KMS-11 (cell line): ENCODE results near the gene PRDM12.

Source experiments
- H2AFZ ChIP-seq: fragments of 200-600 bp; sonication (generic); 2 replicates; pipeline ENCODE4 v1.6.1; 2016; ENCODE audit warnings: antibody characterized with exemption, mixed run types, low read depth
- H3K27ac ChIP-seq: fragments of 200-600 bp; sonication (generic); 2 replicates; pipeline ENCODE4 v1.6.1; 2016; ENCODE audit warnings: mild to moderate bottlenecking, mixed run types
- H3K27me3 ChIP-seq: fragments of 200-600 bp; sonication (generic); 2 replicates; pipeline ENCODE4 v1.6.1; 2017; ENCODE audit warnings: mild to moderate bottlenecking, low read depth, mixed run types, moderate library complexity; ENCODE audit not compliant: insufficient read depth
- H3K36me3 ChIP-seq: fragments of 200-600 bp; sonication (generic); 2 replicates; pipeline ENCODE4 v1.6.1; 2017; ENCODE audit warnings: mild to moderate bottlenecking, mixed run types; ENCODE audit not compliant: insufficient read depth
- H3K4me1 ChIP-seq: fragments of 200-600 bp; sonication (generic); 2 replicates; pipeline ENCODE4 v1.6.1; 2016; ENCODE audit warnings: mild to moderate bottlenecking, low read depth, mixed run types; ENCODE audit not compliant: poor library complexity, severe bottlenecking
- H3K4me2 ChIP-seq: fragments of 200-600 bp; sonication (generic); 2 replicates; pipeline ENCODE4 v1.7.0; 2016; ENCODE audit warnings: mild to moderate bottlenecking, mixed run types
- H3K4me3 ChIP-seq: fragments of 200-600 bp; sonication (generic); IDR thresholded peaks from 2 replicates; pipeline ENCODE4 v1.6.1; 2017; ENCODE audit warnings: low read depth, low read length, mixed read lengths; ENCODE audit not compliant: insufficient read depth
- H3K79me2 ChIP-seq: fragments of 200-600 bp; sonication (generic); 2 replicates; pipeline ENCODE4 v1.6.1; 2016; ENCODE audit warnings: low read depth, mixed run types; ENCODE audit not compliant: insufficient read depth
- H3K9ac ChIP-seq: fragments of 200-600 bp; sonication (generic); 2 replicates; pipeline ENCODE4 v1.6.1; 2016; ENCODE audit warnings: mild to moderate bottlenecking, mixed run types
- H4K20me1 ChIP-seq: fragments of 200-600 bp; sonication (generic); 2 replicates; pipeline ENCODE4 v1.6.1; 2016; ENCODE audit warnings: mild to moderate bottlenecking, mixed run types; ENCODE audit not compliant: insufficient read depth
- TF ChIP-seq, protein P1 (sequence below): fragments of 200-600 bp; sonication (generic); conservative IDR thresholded peaks from 2 replicates; pipeline ENCODE4 v1.6.1; 2017; ENCODE audit warnings: low read depth, mild to moderate bottlenecking, antibody characterized with exemption, low read length, moderate library complexity, mixed read lengths

The PRDM12 gene

DNA sequence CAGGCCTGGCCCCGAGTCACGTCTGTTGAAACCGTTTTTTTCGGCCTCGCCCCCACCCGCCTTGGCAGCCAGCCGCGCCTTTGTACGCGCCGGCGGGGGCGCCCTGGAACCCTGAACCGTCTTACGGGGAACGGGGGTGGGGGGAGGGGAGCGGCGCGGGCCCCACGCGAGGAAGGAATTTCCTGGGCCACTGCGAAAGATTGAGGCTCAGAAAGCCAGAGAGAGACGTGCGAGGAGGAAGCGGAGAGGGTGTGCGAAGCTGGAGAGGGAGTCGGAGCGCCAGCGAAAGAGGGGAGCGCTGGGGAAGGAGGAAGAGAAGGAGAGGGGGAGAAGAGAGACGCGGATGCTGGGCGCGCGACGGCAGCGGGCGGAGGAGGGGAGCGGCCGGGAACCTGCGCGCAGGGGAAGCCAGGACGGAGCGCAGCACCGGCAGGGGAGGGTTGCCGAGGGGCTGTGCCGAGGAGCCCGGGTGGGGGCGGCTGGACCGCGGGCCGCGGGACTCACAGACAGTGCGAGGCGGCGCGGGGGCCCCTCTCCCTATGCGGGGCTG is 4.6 kb upstream of the PRDM12 start:
- Histone ChIP-seq H3K27me3 (peaks cover 75% of the 10 kb centered on the region), H3K36me3 (no peaks in the 10 kb centered on the region), H2AFZ (no peak overlapping the region), H3K4me3 (no peak overlapping the region), H3K27ac (no peak overlapping the region), H3K9ac (no peak overlapping the region), H4K20me1 (no peaks in the 10 kb centered on the region), H3K4me1 (no peaks in the 10 kb centered on the region), H3K4me2 (no peak overlapping the region), H3K79me2 (no peaks in the 10 kb centered on the region)
- TF ChIP-seq, protein P1, sequence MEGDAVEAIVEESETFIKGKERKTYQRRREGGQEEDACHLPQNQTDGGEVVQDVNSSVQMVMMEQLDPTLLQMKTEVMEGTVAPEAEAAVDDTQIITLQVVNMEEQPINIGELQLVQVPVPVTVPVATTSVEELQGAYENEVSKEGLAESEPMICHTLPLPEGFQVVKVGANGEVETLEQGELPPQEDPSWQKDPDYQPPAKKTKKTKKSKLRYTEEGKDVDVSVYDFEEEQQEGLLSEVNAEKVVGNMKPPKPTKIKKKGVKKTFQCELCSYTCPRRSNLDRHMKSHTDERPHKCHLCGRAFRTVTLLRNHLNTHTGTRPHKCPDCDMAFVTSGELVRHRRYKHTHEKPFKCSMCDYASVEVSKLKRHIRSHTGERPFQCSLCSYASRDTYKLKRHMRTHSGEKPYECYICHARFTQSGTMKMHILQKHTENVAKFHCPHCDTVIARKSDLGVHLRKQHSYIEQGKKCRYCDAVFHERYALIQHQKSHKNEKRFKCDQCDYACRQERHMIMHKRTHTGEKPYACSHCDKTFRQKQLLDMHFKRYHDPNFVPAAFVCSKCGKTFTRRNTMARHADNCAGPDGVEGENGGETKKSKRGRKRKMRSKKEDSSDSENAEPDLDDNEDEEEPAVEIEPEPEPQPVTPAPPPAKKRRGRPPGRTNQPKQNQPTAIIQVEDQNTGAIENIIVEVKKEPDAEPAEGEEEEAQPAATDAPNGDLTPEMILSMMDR, result no peak

DNA sequence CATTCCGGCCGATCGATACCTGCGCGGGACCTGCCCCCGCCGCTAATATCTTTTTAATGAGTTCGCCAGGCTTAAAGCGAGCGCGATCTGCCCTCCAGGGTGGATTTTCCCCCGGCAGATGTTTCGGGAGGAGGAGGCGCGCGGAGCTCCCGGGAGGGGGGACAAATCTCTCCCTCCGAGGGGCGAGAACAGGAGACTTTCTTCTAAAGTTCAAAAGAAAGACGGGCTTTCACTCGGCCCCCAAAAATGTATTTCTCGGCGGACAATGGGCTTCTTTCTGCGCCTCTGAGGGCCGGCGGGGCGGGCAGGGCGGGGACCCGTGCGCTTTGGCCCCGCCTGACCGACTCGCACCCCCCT is 4.1 kb upstream of the PRDM12 start:
- Histone ChIP-seq H3K4me2 (no peak overlapping the region), H3K9ac (no peak overlapping the region), H3K79me2 (no peaks in the 10 kb centered on the region), H3K27ac (no peak overlapping the region), H3K4me1 (no peaks in the 10 kb centered on the region), H4K20me1 (no peaks in the 10 kb centered on the region), H2AFZ (no peak overlapping the region), H3K36me3 (no peaks in the 10 kb centered on the region), H3K4me3 (no peak overlapping the region), H3K27me3 (peaks cover 73% of the 10 kb centered on the region)
- TF ChIP-seq, protein P1, result no peak

DNA sequence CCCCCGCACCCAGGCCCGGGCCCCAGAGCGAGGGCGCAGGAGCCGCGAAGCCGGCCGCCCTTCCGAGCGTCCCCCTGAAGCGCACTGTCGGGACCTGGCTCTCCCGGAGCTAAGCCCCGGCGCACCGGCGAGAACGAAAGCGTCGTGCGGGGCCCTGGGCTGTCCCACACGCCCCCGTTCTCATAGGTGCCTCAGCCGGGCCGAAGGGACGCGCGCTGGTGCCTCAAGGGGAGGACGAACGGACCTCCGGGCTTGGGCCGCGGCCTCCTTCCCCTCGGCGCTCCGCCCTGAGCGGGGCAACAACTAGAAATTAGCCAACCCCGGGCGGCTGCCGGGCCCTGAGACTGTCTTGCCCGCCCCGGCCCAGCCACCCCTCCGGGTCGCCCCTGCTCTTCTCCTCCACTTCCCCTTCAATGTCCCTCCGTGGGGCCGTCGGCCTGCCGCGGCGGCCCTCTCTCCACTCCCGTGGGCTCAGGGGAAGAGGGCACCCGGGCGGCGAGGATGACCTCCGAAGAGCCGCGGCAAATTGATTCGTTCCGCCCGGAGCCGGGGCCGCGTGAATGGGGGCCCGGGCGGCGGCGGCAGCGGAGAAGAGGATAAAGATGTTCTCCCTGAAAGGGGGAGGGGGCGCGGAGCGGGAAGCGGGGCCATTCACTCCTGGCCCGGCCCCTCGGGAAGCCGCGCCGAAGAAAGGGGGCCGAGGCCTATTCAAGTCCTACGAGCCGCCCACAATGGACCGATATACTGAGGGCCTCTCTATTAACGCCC is 3.5 kb upstream of the PRDM12 start:
- Histone ChIP-seq H3K4me2 (no peak overlapping the region), H3K79me2 (no peaks in the 10 kb centered on the region), H3K27ac (no peak overlapping the region), H3K4me3 (no peak overlapping the region), H2AFZ (no peak overlapping the region), H3K27me3 (peaks cover 73% of the 10 kb centered on the region), H3K36me3 (no peaks in the 10 kb centered on the region), H4K20me1 (no peaks in the 10 kb centered on the region), H3K9ac (no peak overlapping the region), H3K4me1 (no peaks in the 10 kb centered on the region)
- TF ChIP-seq, protein P1, result no peak

DNA sequence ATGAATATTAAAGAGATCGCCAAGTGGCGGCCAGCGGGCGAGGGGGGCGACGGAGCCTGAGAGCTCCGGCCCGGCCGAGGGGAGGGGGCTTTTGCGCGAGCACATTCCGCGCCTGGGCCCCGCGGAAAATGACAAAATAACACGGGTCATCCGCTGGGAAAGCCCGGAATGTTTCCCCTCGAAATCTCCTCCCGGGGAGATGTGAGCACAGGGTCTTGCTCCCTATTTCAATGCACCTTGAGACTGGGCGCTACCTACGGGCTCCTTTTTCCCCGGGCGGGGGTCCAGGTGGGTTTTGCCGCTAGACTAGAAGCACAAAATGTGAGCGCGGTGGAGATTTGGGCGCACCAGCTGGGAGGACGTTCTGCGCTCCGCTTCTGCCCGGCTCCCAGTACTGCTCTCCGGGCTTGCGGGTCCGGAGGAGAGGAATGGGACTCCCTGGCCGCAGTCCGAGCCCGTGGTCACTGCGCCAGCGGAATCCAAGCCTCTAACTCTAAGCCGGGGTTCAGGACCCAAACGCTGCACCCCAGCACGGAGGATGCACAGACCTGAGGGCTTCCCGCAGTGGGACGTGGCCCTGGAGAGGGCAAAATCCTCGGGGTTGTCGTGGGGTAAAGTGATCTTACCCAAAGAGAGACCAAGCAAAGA is 2.8 kb upstream of the PRDM12 start:
- Histone ChIP-seq H3K27ac (no peak overlapping the region), H3K27me3 (peaks cover 73% of the 10 kb centered on the region), H4K20me1 (no peaks in the 10 kb centered on the region), H2AFZ (no peak overlapping the region), H3K9ac (no peak overlapping the region), H3K36me3 (no peaks in the 10 kb centered on the region), H3K4me3 (no peak overlapping the region), H3K4me1 (no peaks in the 10 kb centered on the region), H3K79me2 (no peaks in the 10 kb centered on the region), H3K4me2 (no peak overlapping the region)
- TF ChIP-seq, protein P1, result no peak
